IMR-90 (cell line): Measurements from ENCODE around the gene NEURL1. TPM values are rescaled to one million over a fixed set of nuclear protein-coding genes. Genes with fewer than 3 reads are reported as not detected.

Experiments used
- ATAC-seq: fragments of 200-7000 bp; cut with Tn5 transposase; 2 replicates; pipeline ENCODE4 v1.9.1; 2020; ENCODE audit warnings: low read depth, mild to moderate bottlenecking, moderate library complexity
- BruUV-seq: library from RNA; stranded (reverse); fragments of 400-500 nt; replicated peaks from 2 replicates; lab custom pipeline; 2021; lab: Mats Ljungman, UMichigan
- CTCF ChIA-PET: fragments of 300-600 bp; formaldehyde crosslinking; extraction: SDS; loops from one replicate; lab custom pipeline; 2021; ENCODE audit warnings: antibody characterized with exemption; lab: Yijun Ruan, JAX
- POLR2A ChIA-PET: fragments of 300-600 bp; sonication (Branson Sonifier 250); formaldehyde crosslinking; loops from one replicate; lab custom pipeline; 2022; ENCODE audit warnings: antibody characterized with exemption; ENCODE audit not compliant: unreplicated experiment; lab: Charles Lee
- DNase-seq: peaks from one replicate; pipeline ENCODE4 v3.0.0; 2013
- H2AFZ ChIP-seq: replicated peaks from 2 replicates; pipeline ENCODE3; 2013; ENCODE audit warnings: low read length, mild to moderate bottlenecking; ENCODE audit not compliant: poor library complexity
- H2AK5ac ChIP-seq: 2 replicates; pipeline ENCODE4 v1.6.1; 2013; ENCODE audit warnings: low read depth, low read length, inconsistent platforms
- H2AK9ac ChIP-seq: replicated peaks from 2 replicates; pipeline ENCODE3; 2013; ENCODE audit warnings: mild to moderate bottlenecking, low read depth, low read length, moderate library complexity; ENCODE audit not compliant: poor library complexity
- H2BK120ac ChIP-seq: 2 replicates; pipeline ENCODE4 v1.6.1; 2013; ENCODE audit warnings: low read depth, low read length, inconsistent platforms
- H2BK15ac ChIP-seq: 3 replicates; pipeline ENCODE4 v1.6.1; 2013; ENCODE audit warnings: low read depth, low read length, inconsistent platforms
- H2BK20ac ChIP-seq: 2 replicates; pipeline ENCODE4 v1.6.1; 2013; ENCODE audit warnings: low read depth, mild to moderate bottlenecking, inconsistent platforms, low read length, moderate library complexity
- H2BK5ac ChIP-seq: 2 replicates; pipeline ENCODE4 v1.6.1; 2013; ENCODE audit warnings: mild to moderate bottlenecking, low read depth, low read length, inconsistent platforms; ENCODE audit not compliant: poor library complexity, severe bottlenecking
- H3K14ac ChIP-seq: replicated peaks from 2 replicates; pipeline ENCODE4 v1.6.1; 2013; ENCODE audit warnings: low read depth, low read length, inconsistent platforms
- H3K18ac ChIP-seq: 2 replicates; pipeline ENCODE4 v1.6.1; 2013; ENCODE audit warnings: low read depth, low read length, control low read depth
- H3K23ac ChIP-seq: 2 replicates; pipeline ENCODE4 v1.6.1; 2013; ENCODE audit warnings: low read depth, low read length, inconsistent platforms
- H3K27ac ChIP-seq: 2 replicates; pipeline ENCODE4 v1.5.1; 2013; ENCODE audit warnings: mild to moderate bottlenecking, control low read depth, low read length; ENCODE audit not compliant: insufficient read depth
- H3K27me3 ChIP-seq: 2 replicates; pipeline ENCODE4 v1.6.1; 2013; ENCODE audit warnings: low read length; ENCODE audit not compliant: control insufficient read depth, insufficient read depth
- H3K36me3 ChIP-seq: 2 replicates; pipeline ENCODE4 v1.6.1; 2013; ENCODE audit warnings: low read length, mixed read lengths; ENCODE audit not compliant: control insufficient read depth, insufficient read depth
- H3K4ac ChIP-seq: 2 replicates; pipeline ENCODE4 v1.6.1; 2013; ENCODE audit warnings: low read depth, low read length, inconsistent platforms
- H3K4me1 ChIP-seq: 2 replicates; pipeline ENCODE4 v1.6.1; 2013; ENCODE audit warnings: low read length, mixed read lengths; ENCODE audit not compliant: control insufficient read depth, insufficient read depth
- H3K4me2 ChIP-seq: 2 replicates; pipeline ENCODE4 v1.6.1; 2013; ENCODE audit warnings: low read depth, mild to moderate bottlenecking, control low read depth, low read length, moderate library complexity
- H3K4me3 ChIP-seq: 2 replicates; pipeline ENCODE4 v1.5.1; 2013; ENCODE audit warnings: low read depth, mild to moderate bottlenecking, control low read depth, low read length, moderate library complexity; ENCODE audit not compliant: insufficient read depth
- H3K56ac ChIP-seq: 2 replicates; pipeline ENCODE4 v1.6.1; 2013; ENCODE audit warnings: low read length, inconsistent platforms; ENCODE audit not compliant: insufficient read depth; ENCODE audit errors: extremely low read depth
- H3K79me1 ChIP-seq, 2 experiments: 2 replicates each; pipeline ENCODE4 v1.6.1; 2013; ENCODE audit warnings: low read length in 2 of 2, inconsistent platforms in 1 of 2, low read depth in 1 of 2
- H3K9ac ChIP-seq: 2 replicates; pipeline ENCODE4 v1.6.1; 2013; ENCODE audit warnings: low read depth, low read length, control low read depth
- H3K9me1 ChIP-seq: 2 replicates; pipeline ENCODE4 v1.6.1; 2013; ENCODE audit warnings: low read length, inconsistent platforms; ENCODE audit not compliant: insufficient read depth
- H3K9me3 ChIP-seq: 2 replicates; pipeline ENCODE4 v1.6.1; 2013; ENCODE audit warnings: low read length; ENCODE audit not compliant: control insufficient read depth, insufficient read depth
- H4K20me1 ChIP-seq: 2 replicates; pipeline ENCODE4 v1.6.1; 2013; ENCODE audit warnings: low read length, inconsistent platforms; ENCODE audit not compliant: insufficient read depth
- H4K5ac ChIP-seq: 2 replicates; pipeline ENCODE4 v1.6.1; 2013; ENCODE audit warnings: mild to moderate bottlenecking, low read depth, low read length, control low read depth
- H4K8ac ChIP-seq, 2 experiments: 2 replicates each; pipeline ENCODE4 v1.6.1; 2013; ENCODE audit warnings: low read depth in 2 of 2, low read length in 2 of 2, control low read depth in 1 of 2, inconsistent platforms in 1 of 2
- H4K91ac ChIP-seq: 2 replicates; pipeline ENCODE4 v1.6.1; 2013; ENCODE audit warnings: low read depth, low read length, inconsistent platforms; ENCODE audit not compliant: insufficient read depth
- CEBPB ChIP-seq: IDR thresholded peaks from 2 replicates; pipeline ENCODE4 v1.6.1; 2012; ENCODE audit warnings: low read depth, low read length, improper control_type of control experiment
- CHD1 ChIP-seq: IDR thresholded peaks from 2 replicates; pipeline ENCODE4 v1.6.1; 2012; ENCODE audit warnings: low read depth, low read length, improper control_type of control experiment
- CTCF ChIP-seq: conservative IDR thresholded peaks from 2 replicates; pipeline ENCODE4 v1.5.1; 2012; ENCODE audit warnings: mild to moderate bottlenecking, low read depth, low read length, improper control_type of control experiment
- MAFK ChIP-seq: IDR thresholded peaks from 2 replicates; pipeline ENCODE4 v1.6.1; 2012; ENCODE audit warnings: low read depth, low read length, improper control_type of control experiment
- MAZ ChIP-seq: IDR thresholded peaks from 2 replicates; pipeline ENCODE4 v1.6.1; 2012; ENCODE audit warnings: low read depth, mild to moderate bottlenecking, low read length, improper control_type of control experiment, moderate library complexity, borderline replicate concordance
- NFE2L2 ChIP-seq: fragments of 150-350 bp; IDR thresholded peaks from 2 replicates; pipeline ENCODE4 v1.6.1; 2016; ENCODE audit warnings: low read depth, mild to moderate bottlenecking, low read length
- POLR2A ChIP-seq: IDR thresholded peaks from 2 replicates; pipeline ENCODE4 v1.6.1; 2012; ENCODE audit warnings: mild to moderate bottlenecking, low read depth, low read length
- RAD21 ChIP-seq: IDR thresholded peaks from 2 replicates; pipeline ENCODE4 v1.6.1; 2012; ENCODE audit warnings: low read length, improper control_type of control experiment
- RCOR1 ChIP-seq: IDR thresholded peaks from 2 replicates; pipeline ENCODE4 v1.6.1; 2012; ENCODE audit warnings: mild to moderate bottlenecking, low read length, improper control_type of control experiment; ENCODE audit not compliant: insufficient replicate concordance
- RFX5 ChIP-seq: IDR thresholded peaks from 2 replicates; pipeline ENCODE4 v1.8.0; 2012; ENCODE audit warnings: low read depth, mild to moderate bottlenecking, low read length, moderate library complexity
- WGBS, 2 experiments: methylation state at CpG; one replicate each; pipeline versions ENCODE4 v1.1.5 to v1.1.7; 2013; ENCODE audit warnings: missing lambda C conversion rate in 2 of 2; ENCODE audit not compliant: insufficient read length in 1 of 2; ENCODE audit errors: extremely low coverage in 2 of 2; 5-methylcytosine and 5-hydroxymethylcytosine counted together
- dilution Hi-C: fragments of 300-500 bp; cut with HindIII; formaldehyde crosslinking; loops from one replicate; pipeline ENCODE4 v1.14.3; 2018; ENCODE audit warnings: low sequenced_read_pairs; ENCODE audit not compliant: unreplicated experiment
- in situ Hi-C: fragments of 300-500 bp; cut with MboI; formaldehyde crosslinking; loops from 3 replicates; pipeline ENCODE4 v1.14.3; 2019; ENCODE audit warnings: low sequenced_read_pairs, inconsistent platforms, mixed read lengths
- intact Hi-C: fragments of 100-400 bp; cut with micrococcal nuclease; formaldehyde crosslinking; loops from 2 replicates; pipeline ENCODE4 v1.10.0; 2022
- polyA plus RNA-seq, 3 experiments: library from polyadenylated mRNA; depleted of rRNA; stranded (reverse); fragments of >200 nt; gene quantifications; 2 replicates each; pipeline ENCODE4 v1.2.3, GENCODE V29; 2012; ENCODE audit warnings: low replicate concordance in 1 of 3
- total RNA-seq: library from RNA; depleted of rRNA; stranded (reverse); fragments of >200 nt; gene quantifications from 2 replicates; pipeline ENCODE4 v1.2.3, GENCODE V29; 2012
- TF ChIP-seq, protein P1 (sequence below): fragments of 150-350 bp; IDR thresholded peaks from 2 replicates; pipeline ENCODE4 v1.6.1; 2017; ENCODE audit warnings: mild to moderate bottlenecking, antibody characterized with exemption, low read length, low read depth

Gene NEURL1
- total and polyA plus RNA-seq, 2 of the 4 experiments (the other 2 are of a cell fraction): 0.36 to 0.82 TPM

- TF ChIP-seq CEBPB (no peak), RAD21 (no peak)
Measured at GRCh38 chr10:103451831-103452505, 41.5 kb upstream of the NEURL1 start, which contains the start of gene CALHM2 (continued).

GRCh38 chr10:103452506-103453230 is 40.8 kb upstream of the NEURL1 start:
- Histone ChIP-seq H3K4ac (peak overlapping the region; percentile 76), H2BK120ac (no peak overlapping the region), H2BK15ac (no peak overlapping the region), H3K4me2 (peak overlapping the region; percentile 86), H3K9ac (peak overlapping the region; percentile 43; the same call in 1 of the 2 replicates), H3K9me1 (peaks cover 8% of the 10 kb centered on the region), H3K4me1 (peaks cover 11% of the 10 kb centered on the region; the same call in 1 of the 2 replicates), H4K5ac (peak overlapping the region; percentile 92), H2AK5ac (no peak overlapping the region), H3K56ac (no peak overlapping the region), H2BK5ac (no peak overlapping the region), H2AK9ac (peak overlapping the region; percentile 89), H3K23ac (no peak overlapping the region), H4K20me1 (peaks cover 9% of the 10 kb centered on the region; the same call in 1 of the 2 replicates), H3K18ac (peak overlapping the region; percentile 71; the same call in 1 of the 2 replicates), H4K91ac (peak overlapping the region; percentile 31; the same call in 1 of the 2 replicates), H3K4me3 (peak overlapping the region; percentile 49), H3K27me3 (no peaks in the 10 kb centered on the region), H3K79me1 (peaks cover 0 to 28% of the 10 kb centered on the region in 2 experiments; a peak in 1 of 4 replicates), H2BK20ac (no peak overlapping the region), H4K8ac (peak overlapping the region; percentile 29 to 93; a peak in 3 of 4 replicates), H3K14ac (no peak overlapping the region; the same call in 1 of the 2 replicates), H2AFZ (peak overlapping the region; percentile 98), H3K36me3 (peaks cover 6% of the 10 kb centered on the region), H3K9me3 (no peaks in the 10 kb centered on the region), H3K27ac (peak overlapping the region; percentile 25; the same call in 1 of the 2 replicates)
- dilution Hi-C loops (no loop called here), intact Hi-C loops (no loop called here), in situ Hi-C loops (no loop called here)
- CTCF ChIA-PET: interaction anchor here (0.9 kb wide), 1 partner anchor 33 kb away, joined by 3 read pairs; no protein-coding TSS in a partner anchor
- 26% methylated on average over 6 of the region's 27 CpGs; no CpG with 5 or more reads in 1 of the 2 experiments for WGBS, 2 experiments
- POLR2A ChIA-PET: interaction anchor here (0.6 kb wide), 1 partner anchor 461 kb away, joined by 12 read pairs; no protein-coding TSS in a partner anchor
- peak; percentile 2 for ATAC-seq
- DNase-seq: no peak
- no TSS peak for BruUV-seq
- TF ChIP-seq CTCF (no peak), MAZ (no peak), CEBPB (no peak), MAFK (no peak), NFE2L2 (no peak), CHD1 (no peak), RAD21 (no peak), POLR2A (no peak), RFX5 (no peak), RCOR1 (no peak)
- TF ChIP-seq, protein P1, sequence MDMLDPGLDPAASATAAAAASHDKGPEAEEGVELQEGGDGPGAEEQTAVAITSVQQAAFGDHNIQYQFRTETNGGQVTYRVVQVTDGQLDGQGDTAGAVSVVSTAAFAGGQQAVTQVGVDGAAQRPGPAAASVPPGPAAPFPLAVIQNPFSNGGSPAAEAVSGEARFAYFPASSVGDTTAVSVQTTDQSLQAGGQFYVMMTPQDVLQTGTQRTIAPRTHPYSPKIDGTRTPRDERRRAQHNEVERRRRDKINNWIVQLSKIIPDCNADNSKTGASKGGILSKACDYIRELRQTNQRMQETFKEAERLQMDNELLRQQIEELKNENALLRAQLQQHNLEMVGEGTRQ: no peak
